ENCODE data around the gene BCL7C. TPM values are rescaled to one million over a fixed set of nuclear protein-coding genes. Genes with fewer than 3 reads are reported as not detected.

Gene BCL7C
- total RNA-seq, 1 donor from 2014 or later = 46.2 TPM

DNA sequence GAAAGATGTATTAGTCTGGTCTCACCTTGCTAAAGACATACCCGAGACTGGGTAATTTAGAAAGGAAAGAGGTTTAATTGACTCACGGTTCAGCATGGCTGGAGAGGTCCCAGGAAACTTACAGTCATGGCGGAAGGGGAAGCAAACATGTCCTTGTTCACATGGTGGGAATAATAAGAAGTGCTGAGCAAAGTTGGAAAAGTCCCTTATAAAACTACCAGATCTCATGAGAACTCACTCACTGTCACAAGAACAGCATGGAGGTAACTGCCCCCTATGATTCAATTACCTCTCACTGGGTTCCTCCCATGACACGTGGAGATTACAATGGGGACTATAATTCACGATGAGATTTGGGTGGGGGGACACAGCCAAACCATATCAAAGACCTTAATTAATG, 53.3 kb downstream of the BCL7C start:
- Histone ChIP-seq H3K4me3 (no peak overlapping the region), H3K4me1 (peaks cover 3 to 6% of the 10 kb centered on the region in 2 donors), H3K9me3 (no peaks in the 10 kb centered on the region), H3K27me3 (no peaks in the 10 kb centered on the region), H3K27ac (no peak overlapping the region), H3K36me3 (no peaks in the 10 kb centered on the region)
- TF ChIP-seq, protein P1, sequence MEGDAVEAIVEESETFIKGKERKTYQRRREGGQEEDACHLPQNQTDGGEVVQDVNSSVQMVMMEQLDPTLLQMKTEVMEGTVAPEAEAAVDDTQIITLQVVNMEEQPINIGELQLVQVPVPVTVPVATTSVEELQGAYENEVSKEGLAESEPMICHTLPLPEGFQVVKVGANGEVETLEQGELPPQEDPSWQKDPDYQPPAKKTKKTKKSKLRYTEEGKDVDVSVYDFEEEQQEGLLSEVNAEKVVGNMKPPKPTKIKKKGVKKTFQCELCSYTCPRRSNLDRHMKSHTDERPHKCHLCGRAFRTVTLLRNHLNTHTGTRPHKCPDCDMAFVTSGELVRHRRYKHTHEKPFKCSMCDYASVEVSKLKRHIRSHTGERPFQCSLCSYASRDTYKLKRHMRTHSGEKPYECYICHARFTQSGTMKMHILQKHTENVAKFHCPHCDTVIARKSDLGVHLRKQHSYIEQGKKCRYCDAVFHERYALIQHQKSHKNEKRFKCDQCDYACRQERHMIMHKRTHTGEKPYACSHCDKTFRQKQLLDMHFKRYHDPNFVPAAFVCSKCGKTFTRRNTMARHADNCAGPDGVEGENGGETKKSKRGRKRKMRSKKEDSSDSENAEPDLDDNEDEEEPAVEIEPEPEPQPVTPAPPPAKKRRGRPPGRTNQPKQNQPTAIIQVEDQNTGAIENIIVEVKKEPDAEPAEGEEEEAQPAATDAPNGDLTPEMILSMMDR (IDR thresholded peaks at IDR 0.05) = no peak
- no peak for DNase-seq (ENCODE audit: low spot score in 2 of 2)
- intact Hi-C loops (cut with DNase I) = no loop called here

DNA sequence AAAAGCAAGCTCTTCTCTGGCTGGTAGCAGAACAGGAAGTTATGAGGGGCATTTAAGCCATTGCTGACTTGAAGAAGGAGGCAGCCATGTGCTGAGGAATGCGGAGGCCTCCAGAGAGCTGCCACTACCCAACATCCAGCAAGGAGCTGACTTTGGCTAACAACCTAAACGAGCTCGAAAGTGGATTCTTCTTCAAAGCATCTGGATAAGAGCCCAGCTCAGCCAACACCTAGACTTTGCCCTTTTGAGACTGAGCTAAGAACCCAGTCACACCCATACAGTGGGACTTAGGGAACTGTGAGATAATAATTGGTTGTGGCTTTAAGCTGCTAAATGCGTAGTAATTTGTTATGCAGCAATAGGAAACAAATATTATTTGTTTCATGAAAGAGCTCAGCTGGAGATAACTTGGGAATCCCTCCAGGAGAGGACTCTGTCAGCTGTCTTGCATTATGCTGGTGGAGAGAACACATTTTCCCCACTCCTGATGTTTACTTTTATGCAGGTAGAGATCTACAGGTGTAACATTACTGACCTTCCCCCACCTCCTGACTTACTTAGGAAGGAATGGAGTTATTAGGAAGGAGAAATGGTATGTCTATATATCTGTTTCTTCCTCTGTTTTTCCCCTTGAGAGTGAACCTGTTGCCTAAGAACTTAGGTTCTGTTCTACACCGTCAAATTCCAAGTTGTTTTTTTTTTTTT, 54.2 kb downstream of the BCL7C start:
- no peaks in the 10 kb centered on the region for H3K27me3 ChIP-seq
- no peak overlapping the region for H3K4me3 ChIP-seq
- TF ChIP-seq, protein P1 (IDR thresholded peaks at IDR 0.05) = no peak
- DNase-seq (ENCODE audit: low spot score in 2 of 2) = no peak
- no peaks in the 10 kb centered on the region for H3K9me3 ChIP-seq
- H3K36me3 ChIP-seq = no peaks in the 10 kb centered on the region
- H3K4me1 ChIP-seq = no peaks in the 10 kb centered on the region
- intact Hi-C loops (cut with DNase I) = no loop called here
- H3K27ac ChIP-seq = no peak overlapping the region

DNA sequence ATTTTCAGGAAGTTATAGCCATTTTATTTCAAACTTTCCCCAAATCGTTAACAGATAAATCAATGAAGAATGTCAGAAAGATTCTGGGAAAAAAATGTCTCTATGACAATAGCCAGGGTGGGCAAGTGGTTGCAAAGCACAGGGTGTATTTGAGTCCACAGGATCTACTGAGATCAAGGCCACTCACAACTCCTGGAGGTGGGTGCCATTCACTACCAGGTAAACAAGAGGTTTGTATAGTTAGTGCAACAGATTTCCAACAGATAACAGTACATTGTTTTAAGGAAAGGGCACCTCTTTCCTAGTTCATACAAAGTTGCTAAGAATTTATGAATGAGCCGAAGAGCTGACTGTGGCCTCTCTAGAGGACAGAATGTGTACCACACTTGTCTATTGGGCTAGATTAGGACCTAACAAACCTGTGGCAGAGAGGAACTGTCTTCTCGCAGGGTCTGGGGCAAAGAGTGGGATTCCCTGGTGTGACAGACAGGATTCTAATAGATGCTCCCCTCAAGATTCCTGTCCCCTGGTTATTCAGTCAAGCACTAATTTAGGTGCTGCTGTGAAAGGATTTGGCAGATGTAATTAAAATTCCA, 54.9 kb downstream of the BCL7C start:
- H3K4me3 ChIP-seq = no peak overlapping the region
- TF ChIP-seq, protein P1 (IDR thresholded peaks at IDR 0.05) = no peak
- no peaks in the 10 kb centered on the region for H3K9me3 ChIP-seq
- intact Hi-C loops (cut with DNase I) = no loop called here
- H3K27ac ChIP-seq = no peak overlapping the region
- no peak for DNase-seq (ENCODE audit: low spot score in 2 of 2)
- H3K4me1 ChIP-seq = no peaks in the 10 kb centered on the region
- H3K36me3 ChIP-seq = peaks cover 0 to 4% of the 10 kb centered on the region in 2 donors
- H3K27me3 ChIP-seq = no peaks in the 10 kb centered on the region

DNA sequence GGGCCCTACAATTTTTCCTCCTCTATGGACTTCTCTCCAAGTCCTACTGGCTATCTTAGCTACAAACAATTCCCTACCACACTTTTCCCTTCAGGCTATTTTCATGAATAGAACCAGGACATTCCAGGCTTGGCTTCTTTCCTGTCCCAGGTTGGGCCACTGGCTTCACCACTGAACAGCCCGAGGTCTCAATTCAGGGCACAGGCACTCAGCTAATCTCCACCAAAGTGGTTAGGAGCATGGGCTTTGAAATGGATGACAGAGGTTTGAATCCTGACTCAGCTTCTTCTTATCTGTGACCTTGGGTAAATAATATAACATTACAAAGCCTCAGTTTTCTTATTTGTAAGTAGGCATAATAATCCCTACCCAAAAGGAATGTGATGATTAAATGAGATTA, 56.0 kb downstream of the BCL7C start:
- TF ChIP-seq, protein P1 (IDR thresholded peaks at IDR 0.05) = no peak
- intact Hi-C loops (cut with DNase I) = no loop called here
- no peak overlapping the region for H3K27ac ChIP-seq

More for the DNA sequence above, 56.0 kb downstream of the BCL7C start:
- Histone ChIP-seq H3K9me3 (no peaks in the 10 kb centered on the region), H3K36me3 (peaks cover 0 to 4% of the 10 kb centered on the region in 2 donors), H3K4me1 (no peaks in the 10 kb centered on the region), H3K4me3 (no peak overlapping the region), H3K27me3 (no peaks in the 10 kb centered on the region)
- no peak for DNase-seq (ENCODE audit: low spot score in 2 of 2)

Other genes starting within 250 kb of the BCL7C start
- 124 TPM for gene PRR14, start 243.1 kb downstream of the BCL7C start, total RNA-seq
- gene FBRS, start 235.6 kb downstream of the BCL7C start, total RNA-seq = 26.8 TPM
- 24.5 TPM for gene SRCAP, start 194.9 kb downstream of the BCL7C start, total RNA-seq
- gene PHKG2, start 145.7 kb downstream of the BCL7C start, total RNA-seq = 78.8 TPM
- gene CFAP119, start 132.0 kb downstream of the BCL7C start, total RNA-seq = not detected
- gene RNF40, start 131.8 kb downstream of the BCL7C start, total RNA-seq = 66.3 TPM
- 12.3 TPM for gene ZNF629, start 106.9 kb downstream of the BCL7C start, total RNA-seq
- gene CTF1, start 2.5 kb upstream of the BCL7C start, total RNA-seq = 0.21 TPM
- 66.9 TPM for gene FBXL19, start 29.5 kb upstream of the BCL7C start, total RNA-seq
- gene ORAI3, start 55.0 kb upstream of the BCL7C start, total RNA-seq = 39.0 TPM
- 8.3 TPM for gene SETD1A, start 63.7 kb upstream of the BCL7C start, total RNA-seq
- 35.2 TPM for gene HSD3B7, start 91.1 kb upstream of the BCL7C start, total RNA-seq
- gene STX1B, start 116.6 kb upstream of the BCL7C start, total RNA-seq = 2.0 TPM
- gene STX4, start 139.5 kb upstream of the BCL7C start, total RNA-seq = 79.1 TPM
- 12.2 TPM for gene ZNF668, start 180.2 kb upstream of the BCL7C start, total RNA-seq
- 11.6 TPM for gene ZNF646, start 180.3 kb upstream of the BCL7C start, total RNA-seq
- 7.5 TPM for gene PRSS53, start 194.9 kb upstream of the BCL7C start, total RNA-seq
- 227 TPM for gene VKORC1, start 200.7 kb upstream of the BCL7C start, total RNA-seq
- 85.8 TPM for gene BCKDK, start 214.3 kb upstream of the BCL7C start, total RNA-seq
- gene KAT8, start 223.6 kb upstream of the BCL7C start, total RNA-seq = 113 TPM
- not detected for gene PRSS8, start 241.7 kb upstream of the BCL7C start, total RNA-seq

All from ascending aorta (tissue), 2 donors.